Kidney (tissue), 14 donors: ENCODE data around the gene WDR7. TPM values are rescaled to one million over a fixed set of nuclear protein-coding genes. Genes with fewer than 3 reads are reported as not detected.

Experiments
- DNase-seq, 5 donors: peaks; one replicate each; pipeline ENCODE4 v3.0.0-alpha.2; 2013 to 2020
- FAIRE-seq: peaks from 2 replicates; lab custom pipeline; 2012; peaks lifted over from hg19 to GRCh38; lab: Jason Lieb, UNC
- H3K27ac ChIP-seq, 2 donors: one replicate each; pipeline ENCODE4 v1.7.0; 2013; ENCODE audit warnings: low read depth in 2 of 2, low read length in 2 of 2, inconsistent platforms in 1 of 2
- H3K27me3 ChIP-seq: one replicate; pipeline ENCODE4 v1.7.1; 2013; ENCODE audit warnings: low read length, inconsistent platforms; ENCODE audit not compliant: control insufficient read depth, insufficient read depth
- H3K36me3 ChIP-seq, 3 donors: one replicate each; pipeline versions ENCODE4 v1.7.0 to v1.7.1; 2013; ENCODE audit warnings: low read length in 3 of 3, control low read depth in 1 of 3, inconsistent platforms in 1 of 3; ENCODE audit not compliant: insufficient read depth in 3 of 3, control insufficient read depth in 2 of 3
- H3K4me1 ChIP-seq, 3 donors: one replicate each; pipeline versions ENCODE4 v1.7.0 to v1.7.1; 2013; ENCODE audit warnings: low read length in 3 of 3, inconsistent platforms in 1 of 3, low read depth in 1 of 3; ENCODE audit not compliant: control insufficient read depth in 2 of 3, insufficient read depth in 2 of 3
- H3K4me3 ChIP-seq, 3 donors: one replicate each; pipeline versions ENCODE4 v1.7.0 to v1.8.1; 2013; ENCODE audit warnings: low read length in 3 of 3, control low read depth in 1 of 3, inconsistent platforms in 1 of 3
- H3K9ac ChIP-seq, 3 donors: one replicate each; pipeline versions ENCODE4 v1.7.0 to v1.7.1; 2013; ENCODE audit warnings: low read length in 3 of 3, control low read depth in 1 of 3, inconsistent platforms in 1 of 3
- H3K9me3 ChIP-seq, 3 donors: one replicate each; pipeline versions ENCODE4 v1.7.0 to v1.7.1; 2013; ENCODE audit warnings: low read length in 3 of 3, control low read depth in 1 of 3, inconsistent platforms in 1 of 3; ENCODE audit not compliant: control insufficient read depth in 2 of 3, insufficient read depth in 1 of 3
- intact Hi-C: fragments of 100-400 bp; cut with DNase I; formaldehyde crosslinking; loops from one replicate; pipeline ENCODE4 v1.11.1; 2022
- polyA plus RNA-seq: library from polyadenylated mRNA; stranded (reverse); fragments of 350-450 nt; fragmentation: Illumina TruSeq; extraction: RNeasy Lipid Tissue Mini Kit (QIAGEN cat#74804); gene quantifications from one replicate; pipeline ENCODE4 v1.2.3, GENCODE V29; 2014; ENCODE audit warnings: low read depth, low replicate concordance; ENCODE audit not compliant: insufficient read depth
- total RNA-seq: library from RNA; stranded (reverse); fragmentation: NEBNext Ultra II Directional; extraction: Animal tissue kit (Norgen Biotek cat#: 25700); gene quantifications from one replicate; pipeline ENCODE4 v1.2.1, GENCODE V29; 2021
- TF ChIP-seq, protein P1 (sequence below): IDR thresholded peaks from 3 replicates; pipeline ENCODE4 v1.5.1; 2012; ENCODE audit warnings: mild to moderate bottlenecking, moderate library complexity, borderline replicate concordance; ENCODE audit not compliant: insufficient read depth; ENCODE audit errors: extremely low read depth
- donor health status: control.
- donor health status: control.
- donor health status: control.
- donor health status: control.
- donor health status: control.
- donor health status: DM: yes; HTN: yes; CAD: no.
- donor health status: Normal renal cell carcinoma (clear cell type).

The WDR7 gene
- total and polyA plus RNA-seq, 2 donors from 2014 or later, result 7.3 to 34.4 TPM

DNA sequence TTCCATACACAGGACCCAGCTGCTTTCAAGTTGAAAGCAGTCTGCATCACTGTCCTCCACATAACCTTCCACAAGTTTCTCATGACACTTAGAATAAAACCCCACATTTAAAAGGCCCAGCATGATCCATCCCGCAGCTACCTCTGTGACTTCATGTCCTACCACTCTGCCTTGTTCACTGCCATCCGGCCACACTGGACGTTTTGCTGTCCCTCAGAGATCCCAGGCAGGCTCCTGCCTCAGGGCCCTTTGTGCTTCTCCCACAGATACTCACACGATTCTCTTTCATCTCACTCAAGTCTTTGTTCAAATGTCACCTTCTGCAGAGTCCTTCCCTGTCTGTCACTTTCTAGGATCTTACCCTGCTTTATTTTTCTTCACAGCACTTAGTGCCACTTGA is 262.8 kb downstream of the WDR7 start:
- Histone ChIP-seq H3K36me3 (no peaks in the 10 kb centered on the region), H3K9me3 (no peaks in the 10 kb centered on the region), H3K4me1 (no peaks in the 10 kb centered on the region), H3K27me3 (no peaks in the 10 kb centered on the region), H3K4me3 (no peak overlapping the region), H3K9ac (no peak overlapping the region), H3K27ac (no peak overlapping the region)
- TF ChIP-seq, protein P1, sequence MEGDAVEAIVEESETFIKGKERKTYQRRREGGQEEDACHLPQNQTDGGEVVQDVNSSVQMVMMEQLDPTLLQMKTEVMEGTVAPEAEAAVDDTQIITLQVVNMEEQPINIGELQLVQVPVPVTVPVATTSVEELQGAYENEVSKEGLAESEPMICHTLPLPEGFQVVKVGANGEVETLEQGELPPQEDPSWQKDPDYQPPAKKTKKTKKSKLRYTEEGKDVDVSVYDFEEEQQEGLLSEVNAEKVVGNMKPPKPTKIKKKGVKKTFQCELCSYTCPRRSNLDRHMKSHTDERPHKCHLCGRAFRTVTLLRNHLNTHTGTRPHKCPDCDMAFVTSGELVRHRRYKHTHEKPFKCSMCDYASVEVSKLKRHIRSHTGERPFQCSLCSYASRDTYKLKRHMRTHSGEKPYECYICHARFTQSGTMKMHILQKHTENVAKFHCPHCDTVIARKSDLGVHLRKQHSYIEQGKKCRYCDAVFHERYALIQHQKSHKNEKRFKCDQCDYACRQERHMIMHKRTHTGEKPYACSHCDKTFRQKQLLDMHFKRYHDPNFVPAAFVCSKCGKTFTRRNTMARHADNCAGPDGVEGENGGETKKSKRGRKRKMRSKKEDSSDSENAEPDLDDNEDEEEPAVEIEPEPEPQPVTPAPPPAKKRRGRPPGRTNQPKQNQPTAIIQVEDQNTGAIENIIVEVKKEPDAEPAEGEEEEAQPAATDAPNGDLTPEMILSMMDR, result no peak
- FAIRE-seq (no peak), DNase-seq (no peak)
- intact Hi-C loops, result no loop called here

- H3K27me3 ChIP-seq, result no peaks in the 10 kb centered on the region
- TF ChIP-seq, protein P1, result no peak
- no peaks in the 10 kb centered on the region for H3K36me3 ChIP-seq
- intact Hi-C loops, result no loop called here
- H3K4me1 ChIP-seq, result no peaks in the 10 kb centered on the region
- no peak for FAIRE-seq
- H3K27ac ChIP-seq, result no peak overlapping the region
- H3K9ac ChIP-seq, result no peak overlapping the region
- no peaks in the 10 kb centered on the region for H3K9me3 ChIP-seq
- H3K4me3 ChIP-seq, result no peak overlapping the region
- no peak for DNase-seq
Measured at GRCh38 chr18:56919190-56919589, 268.0 kb downstream of the WDR7 start.

DNA sequence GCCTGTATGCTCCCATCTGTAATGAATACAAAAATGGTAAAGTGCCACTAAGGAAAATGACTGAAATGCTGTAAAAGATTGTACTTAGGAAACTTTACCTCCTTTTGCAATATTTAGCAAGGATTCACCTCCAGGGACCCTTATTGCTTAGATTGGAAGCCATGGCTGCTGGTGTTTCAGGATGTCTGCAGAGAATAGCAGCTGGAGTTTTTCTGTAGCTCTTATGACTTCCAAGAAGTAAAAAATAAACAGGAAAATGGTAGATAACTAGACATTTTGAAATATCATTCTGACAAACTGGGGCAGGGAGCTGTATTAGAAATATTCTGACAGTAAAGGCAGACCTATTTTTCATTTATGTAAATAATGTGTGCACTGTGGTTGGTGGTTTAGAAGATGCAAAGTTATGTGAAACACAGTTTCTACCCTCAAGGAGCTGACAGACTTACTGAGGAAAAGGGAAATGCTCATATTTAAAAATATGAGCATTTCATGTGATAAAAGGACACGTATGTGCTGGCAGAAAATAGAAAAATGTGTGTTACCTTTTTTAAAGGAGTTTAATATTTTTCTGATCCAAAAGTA is 270.8 kb downstream of the WDR7 start:
- TF ChIP-seq, protein P1, result no peak
- Histone ChIP-seq H3K27me3 (no peaks in the 10 kb centered on the region), H3K36me3 (no peaks in the 10 kb centered on the region), H3K4me3 (no peak overlapping the region), H3K27ac (no peak overlapping the region), H3K9ac (no peak overlapping the region), H3K9me3 (no peaks in the 10 kb centered on the region), H3K4me1 (no peaks in the 10 kb centered on the region)
- intact Hi-C loops, result no loop called here
- DNase-seq (peak in 2 of 5 donors; percentile 8 to 12), FAIRE-seq (no peak)

GRCh38 chr18:56926734-56927133 is 275.6 kb downstream of the WDR7 start:
- H3K27me3 ChIP-seq, result no peaks in the 10 kb centered on the region
- no peak overlapping the region for H3K27ac ChIP-seq
- no peak for DNase-seq
- TF ChIP-seq, protein P1, result no peak
- H3K9ac ChIP-seq, result no peak overlapping the region
- no peaks in the 10 kb centered on the region for H3K4me1 ChIP-seq
- FAIRE-seq, result no peak
- H3K9me3 ChIP-seq, result no peaks in the 10 kb centered on the region
- intact Hi-C loops, result no loop called here
- H3K4me3 ChIP-seq, result no peak overlapping the region
- H3K36me3 ChIP-seq, result no peaks in the 10 kb centered on the region
